ENCODE data around the gene POFUT1.

Gene POFUT1

GRCh38 chr20:32249030-32249738 lies 41.5 kb downstream of the POFUT1 start:
- Histone ChIP-seq H3K27ac (ENCODE audit: extremely low read depth, low read depth, low read length) (no peak overlapping the region), H3K36me3 (ENCODE audit: control insufficient read depth in 2 of 2, insufficient read depth in 1 of 2, low read length in 2 of 2) (no peaks in the 10 kb centered on the region), H3K9me3 (ENCODE audit: control insufficient read depth, insufficient read depth, low read depth, low read length) (no peaks in the 10 kb centered on the region), H3K4me1 (ENCODE audit: control insufficient read depth, insufficient read depth, low read length) (no peaks in the 10 kb centered on the region), H3K4me3 (ENCODE audit: low read depth, low read length) (no peak overlapping the region)
- ChIA-PET CTCF (no interaction called here), POLR2A (interaction anchor here (0.9 kb wide), 1 partner anchor 8 kb away, joined by 9 read pairs; no protein-coding TSS in a partner anchor)
- no peak for TF ChIP-seq SETDB1 (IDR thresholded peaks at IDR 0.05; ENCODE audit: insufficient read length, low read length)

GRCh38 chr20:32251470-32251869 lies 43.8 kb downstream of the POFUT1 start:
- no peaks in the 10 kb centered on the region for H3K36me3 ChIP-seq (ENCODE audit: control insufficient read depth in 2 of 2, insufficient read depth in 1 of 2, low read length in 2 of 2)
- ChIA-PET CTCF (no interaction called here), POLR2A (no interaction called here)
- no peaks in the 10 kb centered on the region for H3K4me1 ChIP-seq (ENCODE audit: control insufficient read depth, insufficient read depth, low read length)
- no peak overlapping the region for H3K27ac ChIP-seq (ENCODE audit: extremely low read depth, low read depth, low read length)
- no peak overlapping the region for H3K4me3 ChIP-seq (ENCODE audit: low read depth, low read length)
- H3K9me3 ChIP-seq (ENCODE audit: control insufficient read depth, insufficient read depth, low read depth, low read length), result no peaks in the 10 kb centered on the region
- TF ChIP-seq ZNF18 (tag by site-specific recombination; IDR thresholded peaks at IDR 0.05) (no peak), ZBTB17 (tag by site-specific recombination; IDR thresholded peaks at IDR 0.05) (peak; percentile 18; the same call in 1 of the 2 replicates), ZNF404 (tag by site-specific recombination; IDR thresholded peaks at IDR 0.05) (no peak), ZNF121 (tag by site-specific recombination; IDR thresholded peaks at IDR 0.05) (no peak)

- ChIA-PET POLR2A (no interaction called here), CTCF (interaction anchor here (0.9 kb wide), 1 partner anchor 40 kb away, joined by 3 read pairs; no protein-coding TSS in a partner anchor)
- Histone ChIP-seq H3K27ac (ENCODE audit: extremely low read depth, low read depth, low read length) (no peak overlapping the region), H3K4me3 (ENCODE audit: low read depth, low read length) (no peak overlapping the region), H3K9me3 (ENCODE audit: control insufficient read depth, insufficient read depth, low read depth, low read length) (no peaks in the 10 kb centered on the region), H3K4me1 (ENCODE audit: control insufficient read depth, insufficient read depth, low read length) (no peaks in the 10 kb centered on the region), H3K36me3 (ENCODE audit: control insufficient read depth in 2 of 2, insufficient read depth in 1 of 2, low read length in 2 of 2) (no peaks in the 10 kb centered on the region)
- TF ChIP-seq ZNF777 (tag by site-specific recombination; IDR thresholded peaks at IDR 0.05; ENCODE audit: borderline replicate concordance) (no peak), REST (tag by site-specific recombination; IDR thresholded peaks at IDR 0.05) (no peak), ZNF211 (tag by site-specific recombination; IDR thresholded peaks at IDR 0.05; ENCODE audit: low read depth) (no peak), ZNF26 (tag by site-specific recombination; IDR thresholded peaks at IDR 0.05) (no peak), ZNF335 (tag by site-specific recombination; conservative IDR thresholded peaks at IDR 0.05) (no peak), ZNF529 (tag by site-specific recombination; IDR thresholded peaks at IDR 0.05; ENCODE audit: insufficient replicate concordance) (no peak), ZNF133 (tag by site-specific recombination; IDR thresholded peaks at IDR 0.05) (no peak), PRDM6 (tag by site-specific recombination; IDR thresholded peaks at IDR 0.05) (no peak), ZNF548 (tag by site-specific recombination; IDR thresholded peaks at IDR 0.05) (no peak), KLF9 (tag by site-specific recombination; IDR thresholded peaks at IDR 0.05; ENCODE audit: low read depth) (no peak), BCL11B (tag by site-specific recombination; IDR thresholded peaks at IDR 0.05; ENCODE audit: low read depth) (no peak), ZNF121 (tag by site-specific recombination; IDR thresholded peaks at IDR 0.05) (no peak), PBX3 (CRISPR knock-in tag; IDR thresholded peaks at IDR 0.05) (no peak), PATZ1 (tag by site-specific recombination; IDR thresholded peaks at IDR 0.05) (no peak)
These were observed 44.5 kb downstream of the POFUT1 start for GRCh38 chr20:32252189-32252588.
